Kidney (tissue), 14 donors: ENCODE data around the gene CXXC5. TPM values are rescaled to one million over a fixed set of nuclear protein-coding genes. Genes with fewer than 3 reads are reported as not detected.
"Not testable (repeated sequence)": the region's sequence is repeated elsewhere in the genome, so short reads cannot be mapped to it uniquely, and the experiment has no call there.

Experiments used
- DNase-seq, 5 donors: peaks; one replicate each; pipeline ENCODE4 v3.0.0-alpha.2; 2013 to 2020
- FAIRE-seq: peaks from 2 replicates; lab custom pipeline; 2012; peaks lifted over from hg19 to GRCh38; lab: Jason Lieb, UNC
- H3K27ac ChIP-seq, 2 donors: one replicate each; pipeline ENCODE4 v1.7.0; 2013; ENCODE audit warnings: low read depth in 2 of 2, low read length in 2 of 2, inconsistent platforms in 1 of 2
- H3K27me3 ChIP-seq: one replicate; pipeline ENCODE4 v1.7.1; 2013; ENCODE audit warnings: low read length, inconsistent platforms; ENCODE audit not compliant: control insufficient read depth, insufficient read depth
- H3K36me3 ChIP-seq, 3 donors: one replicate each; pipeline versions ENCODE4 v1.7.0 to v1.7.1; 2013; ENCODE audit warnings: low read length in 3 of 3, control low read depth in 1 of 3, inconsistent platforms in 1 of 3; ENCODE audit not compliant: insufficient read depth in 3 of 3, control insufficient read depth in 2 of 3
- H3K4me1 ChIP-seq, 3 donors: one replicate each; pipeline versions ENCODE4 v1.7.0 to v1.7.1; 2013; ENCODE audit warnings: low read length in 3 of 3, inconsistent platforms in 1 of 3, low read depth in 1 of 3; ENCODE audit not compliant: control insufficient read depth in 2 of 3, insufficient read depth in 2 of 3
- H3K4me3 ChIP-seq, 3 donors: one replicate each; pipeline versions ENCODE4 v1.7.0 to v1.8.1; 2013; ENCODE audit warnings: low read length in 3 of 3, control low read depth in 1 of 3, inconsistent platforms in 1 of 3
- H3K9ac ChIP-seq, 3 donors: one replicate each; pipeline versions ENCODE4 v1.7.0 to v1.7.1; 2013; ENCODE audit warnings: low read length in 3 of 3, control low read depth in 1 of 3, inconsistent platforms in 1 of 3
- H3K9me3 ChIP-seq, 3 donors: one replicate each; pipeline versions ENCODE4 v1.7.0 to v1.7.1; 2013; ENCODE audit warnings: low read length in 3 of 3, control low read depth in 1 of 3, inconsistent platforms in 1 of 3; ENCODE audit not compliant: control insufficient read depth in 2 of 3, insufficient read depth in 1 of 3
- intact Hi-C: fragments of 100-400 bp; cut with DNase I; formaldehyde crosslinking; loops from one replicate; pipeline ENCODE4 v1.11.1; 2022
- polyA plus RNA-seq: library from polyadenylated mRNA; stranded (reverse); fragments of 350-450 nt; fragmentation: Illumina TruSeq; extraction: RNeasy Lipid Tissue Mini Kit (QIAGEN cat#74804); gene quantifications from one replicate; pipeline ENCODE4 v1.2.3, GENCODE V29; 2014; ENCODE audit warnings: low read depth, low replicate concordance; ENCODE audit not compliant: insufficient read depth
- total RNA-seq: library from RNA; stranded (reverse); fragmentation: NEBNext Ultra II Directional; extraction: Animal tissue kit (Norgen Biotek cat#: 25700); gene quantifications from one replicate; pipeline ENCODE4 v1.2.1, GENCODE V29; 2021
- TF ChIP-seq, protein P1 (sequence below): IDR thresholded peaks from 3 replicates; pipeline ENCODE4 v1.5.1; 2012; ENCODE audit warnings: mild to moderate bottlenecking, moderate library complexity, borderline replicate concordance; ENCODE audit not compliant: insufficient read depth; ENCODE audit errors: extremely low read depth
- donor health status: control.
- donor health status: control.
- donor health status: control.
- donor health status: control.
- donor health status: control.
- donor health status: DM: yes; HTN: yes; CAD: no.
- donor health status: Normal renal cell carcinoma (clear cell type).

CXXC5 gene
- total and polyA plus RNA-seq, 2 donors from 2014 or later: 116 to 122 TPM

DNA sequence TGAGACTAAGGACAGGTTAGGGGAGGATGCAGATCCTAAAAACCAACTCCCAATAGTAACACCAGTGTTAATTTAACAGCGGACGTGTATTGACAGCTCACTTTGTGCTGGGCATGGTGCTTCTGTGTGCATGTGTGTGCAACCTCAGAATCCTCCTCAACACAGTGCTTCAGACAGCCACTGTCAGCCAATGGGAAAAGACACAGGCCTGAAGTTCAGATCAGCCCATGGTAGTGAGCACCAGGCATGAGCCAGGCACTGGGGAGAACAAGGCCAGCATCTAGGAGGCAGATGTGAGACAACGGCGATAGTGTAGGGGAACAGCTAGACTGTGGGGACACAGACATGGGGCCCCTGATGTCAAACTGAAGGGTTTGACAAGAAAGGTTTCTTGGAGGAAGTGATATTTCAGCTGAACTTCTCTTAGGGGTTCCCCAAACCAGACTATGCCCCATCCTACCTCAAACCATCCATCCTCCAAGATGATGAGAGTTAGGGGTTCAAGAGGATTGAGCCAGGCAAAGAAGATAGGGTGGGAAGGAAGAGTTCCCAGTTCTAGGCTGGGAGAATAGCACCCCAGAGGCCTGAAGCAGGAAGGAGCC, 75.9 kb downstream of the CXXC5 start:
- TF ChIP-seq, protein P1, sequence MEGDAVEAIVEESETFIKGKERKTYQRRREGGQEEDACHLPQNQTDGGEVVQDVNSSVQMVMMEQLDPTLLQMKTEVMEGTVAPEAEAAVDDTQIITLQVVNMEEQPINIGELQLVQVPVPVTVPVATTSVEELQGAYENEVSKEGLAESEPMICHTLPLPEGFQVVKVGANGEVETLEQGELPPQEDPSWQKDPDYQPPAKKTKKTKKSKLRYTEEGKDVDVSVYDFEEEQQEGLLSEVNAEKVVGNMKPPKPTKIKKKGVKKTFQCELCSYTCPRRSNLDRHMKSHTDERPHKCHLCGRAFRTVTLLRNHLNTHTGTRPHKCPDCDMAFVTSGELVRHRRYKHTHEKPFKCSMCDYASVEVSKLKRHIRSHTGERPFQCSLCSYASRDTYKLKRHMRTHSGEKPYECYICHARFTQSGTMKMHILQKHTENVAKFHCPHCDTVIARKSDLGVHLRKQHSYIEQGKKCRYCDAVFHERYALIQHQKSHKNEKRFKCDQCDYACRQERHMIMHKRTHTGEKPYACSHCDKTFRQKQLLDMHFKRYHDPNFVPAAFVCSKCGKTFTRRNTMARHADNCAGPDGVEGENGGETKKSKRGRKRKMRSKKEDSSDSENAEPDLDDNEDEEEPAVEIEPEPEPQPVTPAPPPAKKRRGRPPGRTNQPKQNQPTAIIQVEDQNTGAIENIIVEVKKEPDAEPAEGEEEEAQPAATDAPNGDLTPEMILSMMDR: no peak
- no peak for DNase-seq
- FAIRE-seq: no peak
- Histone ChIP-seq H3K27ac (no peak overlapping the region), H3K9ac (no peak overlapping the region), H3K9me3 (no peaks in the 10 kb centered on the region), H3K4me1 (no peaks in the 10 kb centered on the region), H3K4me3 (no peak overlapping the region), H3K36me3 (no peaks in the 10 kb centered on the region), H3K27me3 (no peaks in the 10 kb centered on the region)
- intact Hi-C loops: no loop called here

GRCh38 chr5:139725073-139725830, 77.1 kb downstream of the CXXC5 start:
- Histone ChIP-seq H3K27ac (no peak overlapping the region), H3K27me3 (no peaks in the 10 kb centered on the region), H3K4me3 (no peak overlapping the region), H3K4me1 (no peaks in the 10 kb centered on the region), H3K9me3 (no peaks in the 10 kb centered on the region), H3K9ac (no peak overlapping the region), H3K36me3 (no peaks in the 10 kb centered on the region)
- FAIRE-seq: no peak
- intact Hi-C loops: no loop called here
- TF ChIP-seq, protein P1: no peak
- peak; percentile 65 to 96 (median 78) for DNase-seq

DNA sequence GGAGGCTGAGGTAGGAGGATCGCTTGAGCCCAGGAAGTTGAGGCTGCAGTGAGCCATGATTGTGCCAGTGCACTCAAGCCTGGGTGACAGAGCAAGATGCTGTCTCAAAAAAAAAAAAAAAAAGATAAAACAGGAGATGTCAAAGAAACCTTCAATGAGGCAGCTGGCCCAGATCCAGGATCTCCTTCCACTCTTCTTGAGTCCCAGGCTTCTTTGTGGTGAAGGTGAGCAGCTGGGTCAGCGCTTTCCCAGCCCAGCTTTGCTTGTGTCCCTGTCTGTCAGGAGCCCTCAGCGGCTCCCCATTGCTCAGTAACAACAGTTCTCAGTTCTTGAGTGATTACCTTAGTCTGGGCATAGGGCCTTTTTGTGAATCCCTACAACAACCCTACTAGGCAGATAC, 78.1 kb downstream of the CXXC5 start:
- Histone ChIP-seq H3K27me3 (no peaks in the 10 kb centered on the region), H3K36me3 (no peaks in the 10 kb centered on the region), H3K4me3 (no peak overlapping the region), H3K9me3 (no peaks in the 10 kb centered on the region), H3K27ac (no peak overlapping the region), H3K9ac (no peak overlapping the region), H3K4me1 (no peaks in the 10 kb centered on the region)
- TF ChIP-seq, protein P1: no peak
- DNase-seq: no peak
- no peak for FAIRE-seq
- intact Hi-C loops: no loop called here

- H3K4me3 ChIP-seq, H3K9me3 ChIP-seq, H3K27ac ChIP-seq, intact Hi-C loops, H3K27me3 ChIP-seq, H3K9ac ChIP-seq, H3K36me3 ChIP-seq, H3K4me1 ChIP-seq, FAIRE-seq: not testable (repeated sequence)
- DNase-seq: peak in 3 of 5 donors; percentile 57 to 68 (median 57)
Observed at GRCh38 chr5:139727615-139728014, 79.5 kb downstream of the CXXC5 start.
